Liver (tissue), 9 donors: ENCODE measurements around the gene TMEM243. TPM values are rescaled to one million over a fixed set of nuclear protein-coding genes. Genes with fewer than 3 reads are reported as not detected.

ENCODE experiments used
- DNase-seq: peaks from one replicate; pipeline ENCODE4 v3.0.0-alpha.2; 2017; ENCODE audit warnings: low spot score
- H3K27ac ChIP-seq, 2 donors: one replicate each; pipeline ENCODE4 v1.7.0; 2013; ENCODE audit warnings: inconsistent platforms in 2 of 2, low read length in 2 of 2, control low read depth in 1 of 2, low read depth in 1 of 2, mild to moderate bottlenecking in 1 of 2
- H3K27me3 ChIP-seq, 4 donors: one replicate each; pipeline versions ENCODE4 v1.6.1 to v1.7.0; 2013; ENCODE audit warnings: low read length in 3 of 4, inconsistent platforms in 1 of 4, mild to moderate bottlenecking in 1 of 4, moderate library complexity in 1 of 4; ENCODE audit not compliant: control insufficient read depth in 4 of 4, insufficient read depth in 4 of 4
- H3K36me3 ChIP-seq, 4 donors: one replicate each; pipeline versions ENCODE4 v1.6.1 to v1.7.0; 2013; ENCODE audit warnings: low read length in 3 of 4, mild to moderate bottlenecking in 3 of 4, low read depth in 1 of 4, moderate library complexity in 1 of 4; ENCODE audit not compliant: control insufficient read depth in 4 of 4, insufficient read depth in 3 of 4
- H3K4me1 ChIP-seq, 4 donors: one replicate each; pipeline versions ENCODE4 v1.6.1 to v1.7.0; 2013; ENCODE audit warnings: low read length in 3 of 4, mild to moderate bottlenecking in 3 of 4, moderate library complexity in 1 of 4; ENCODE audit not compliant: control insufficient read depth in 4 of 4, insufficient read depth in 4 of 4
- H3K4me3 ChIP-seq, 3 donors: one replicate each; pipeline versions ENCODE4 v1.6.1 to v1.7.0; 2013; ENCODE audit warnings: low read length in 3 of 3, control low read depth in 1 of 3, low read depth in 1 of 3, mild to moderate bottlenecking in 1 of 3
- H3K9ac ChIP-seq, 2 donors: one replicate each; pipeline ENCODE4 v1.7.0; 2013; ENCODE audit warnings: low read length in 2 of 2, mild to moderate bottlenecking in 2 of 2, moderate library complexity in 2 of 2, control low read depth in 1 of 2, low read depth in 1 of 2
- H3K9me3 ChIP-seq, 4 donors: one replicate each; pipeline versions ENCODE4 v1.6.1 to v1.7.0; 2013; ENCODE audit warnings: low read length in 3 of 4; ENCODE audit not compliant: control insufficient read depth in 4 of 4
- CTCF ChIP-seq: fragments of 150-350 bp; IDR thresholded peaks from 2 replicates; pipeline ENCODE4 v1.5.1; 2017; ENCODE audit warnings: improper control_type of control experiment, low read depth, low read length; ENCODE audit not compliant: missing input control
- EGR1 ChIP-seq, 2 donors: IDR thresholded peaks; 2 replicates each; pipeline ENCODE4 v1.6.1; 2016 to 2018; ENCODE audit warnings: antibody characterized with exemption in 2 of 2, low read depth in 2 of 2
- FOXA1 ChIP-seq: IDR thresholded peaks from 2 replicates; pipeline ENCODE4 v1.6.1; 2016; ENCODE audit warnings: antibody characterized with exemption
- GABPA ChIP-seq, 2 donors: IDR thresholded peaks in 1 of 2; conservative IDR thresholded peaks in 1 of 2; 2 replicates each; pipeline ENCODE4 v1.6.1; 2016; ENCODE audit warnings: antibody characterized with exemption in 2 of 2, mild to moderate bottlenecking in 1 of 2, moderate library complexity in 1 of 2
- HNF4G ChIP-seq: IDR thresholded peaks from 2 replicates; pipeline ENCODE4 v1.6.1; 2016; ENCODE audit warnings: antibody characterized with exemption
- JUND ChIP-seq, 2 donors: IDR thresholded peaks; 2 replicates each; pipeline ENCODE4 v1.6.1; 2016; ENCODE audit warnings: antibody characterized with exemption in 2 of 2
- NR2F2 ChIP-seq: IDR thresholded peaks from 2 replicates; pipeline ENCODE4 v1.6.1; 2016; ENCODE audit warnings: antibody characterized with exemption
- RAD21 ChIP-seq, 2 donors: IDR thresholded peaks; 2 replicates each; pipeline ENCODE4 v1.6.1; 2016; ENCODE audit warnings: antibody characterized with exemption in 2 of 2, mild to moderate bottlenecking in 2 of 2
- REST ChIP-seq: IDR thresholded peaks from 2 replicates; pipeline ENCODE4 v1.6.1; 2016; ENCODE audit warnings: antibody characterized with exemption, mild to moderate bottlenecking
- RXRA ChIP-seq, 2 donors: IDR thresholded peaks; 2 replicates each; pipeline ENCODE4 v1.6.1; 2017 to 2018; ENCODE audit warnings: antibody characterized with exemption in 2 of 2, mild to moderate bottlenecking in 1 of 2
- TAF1 ChIP-seq: conservative IDR thresholded peaks from 2 replicates; pipeline ENCODE4 v1.6.1; 2016; ENCODE audit warnings: antibody characterized with exemption, mild to moderate bottlenecking
- WGBS: extraction: QIAGEN DNeasy Blood & Tissue Kit; methylation state at CpG from one replicate; pipeline ENCODE4 v1.1.7; 2013; 5-methylcytosine and 5-hydroxymethylcytosine counted together
- polyA plus RNA-seq, 2 donors: library from polyadenylated mRNA; stranded (reverse) in 1 of 2; unstranded in 1 of 2; fragments of 200-250 nt in 1 of 2; fragments of >200 nt in 1 of 2; fragmentation: Nextera tagmentation in 1 of 2; extraction: Ambion mirVana in 1 of 2; gene quantifications; one replicate each; pipeline versions ENCODE4 v1.2.1 to v1.2.3, GENCODE V29; 2013 to 2015
- total RNA-seq, 2 donors: library from RNA; depleted of rRNA; stranded (reverse); fragments of >200 nt; gene quantifications; one replicate each; pipeline ENCODE4 v1.2.3, GENCODE V29; 2014
- TF ChIP-seq, protein P1 (sequence below): IDR thresholded peaks from 2 replicates; pipeline ENCODE4 v1.6.1; 2016; ENCODE audit warnings: antibody characterized with exemption
- TF ChIP-seq, protein P2 (sequence below): IDR thresholded peaks from 2 replicates; pipeline ENCODE4 v1.6.1; 2016; ENCODE audit warnings: antibody characterized with exemption
- donor health status: healthy.
- donor health status: healthy.
- donor health status: healthy.
- donor health status: healthy.
- donor health status: healthy.

The TMEM243 gene
- total and polyA plus RNA-seq, 4 donors = 4.8 to 8.0 (median 5.5) TPM

DNA sequence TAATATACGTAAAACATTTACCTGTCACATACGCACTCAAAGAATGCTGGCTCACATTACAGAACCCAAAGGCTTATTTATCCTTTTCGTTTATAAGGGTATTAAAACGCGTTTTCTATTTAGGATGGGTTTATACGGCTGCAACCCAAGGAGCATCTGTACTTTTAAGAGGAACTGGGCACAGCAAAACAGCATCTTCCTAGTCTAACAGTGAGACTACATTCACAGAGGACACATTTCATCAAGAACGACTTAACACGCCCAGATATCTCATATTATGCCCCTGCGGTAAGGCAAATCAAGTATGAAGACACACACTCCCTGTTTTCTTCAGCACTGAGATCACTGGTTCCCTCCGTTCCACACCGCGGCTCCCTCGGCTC, 67.8 kb downstream of the TMEM243 start:
- H3K9ac ChIP-seq = peak overlapping the region; percentile 66 to 92
- no peak for TF ChIP-seq FOXA1
- TF ChIP-seq HNF4G = no peak
- TF ChIP-seq TAF1 = no peak
- TF ChIP-seq RXRA (IDR thresholded peaks at IDR 0.05) = no peak
- no peak for TF ChIP-seq GABPA (IDR thresholded peaks at IDR 0.05 in 1 of 2, conservative IDR thresholded peaks at IDR 0.05 in 1 of 2)
- TF ChIP-seq NR2F2 = no peak
- no peak for TF ChIP-seq JUND (IDR thresholded peaks at IDR 0.05)
- no peaks in the 10 kb centered on the region for H3K36me3 ChIP-seq
- peak overlapping the region; percentile 84 to 98 (median 86) for H3K4me3 ChIP-seq
- 5% methylated on average over 13 of the region's 13 CpGs for WGBS
- H3K9me3 ChIP-seq = no peaks in the 10 kb centered on the region
- H3K27ac ChIP-seq = peak overlapping the region; percentile 95 to 96
- no peak for DNase-seq
- peaks cover 3 to 39% (median 26%) of the 10 kb centered on the region in 4 donors for H3K4me1 ChIP-seq
- H3K27me3 ChIP-seq = no peaks in the 10 kb centered on the region

- WGBS = 34% methylated on average over 9 of the region's 9 CpGs
- no peak for TF ChIP-seq EGR1 (IDR thresholded peaks at IDR 0.05; ENCODE audit: low read depth in 2 of 2)
- TF ChIP-seq FOXA1 = peak; percentile 29
These were observed 68.4 kb downstream of the TMEM243 start for GRCh38 chr7:87151002-87151728.

GRCh38 chr7:87148332-87148955, 71.1 kb downstream of the TMEM243 start:
- no peaks in the 10 kb centered on the region for H3K27me3 ChIP-seq
- no peaks in the 10 kb centered on the region for H3K9me3 ChIP-seq
- TF ChIP-seq RAD21 (IDR thresholded peaks at IDR 0.05) = peak; percentile 80 to 81
- TF ChIP-seq RXRA (IDR thresholded peaks at IDR 0.05) = no peak
- no peak for TF ChIP-seq REST
- TF ChIP-seq, protein P1, sequence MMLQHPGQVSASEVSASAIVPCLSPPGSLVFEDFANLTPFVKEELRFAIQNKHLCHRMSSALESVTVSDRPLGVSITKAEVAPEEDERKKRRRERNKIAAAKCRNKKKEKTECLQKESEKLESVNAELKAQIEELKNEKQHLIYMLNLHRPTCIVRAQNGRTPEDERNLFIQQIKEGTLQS = no peak
- TF ChIP-seq CTCF = peak; percentile 52
- TF ChIP-seq, protein P2, sequence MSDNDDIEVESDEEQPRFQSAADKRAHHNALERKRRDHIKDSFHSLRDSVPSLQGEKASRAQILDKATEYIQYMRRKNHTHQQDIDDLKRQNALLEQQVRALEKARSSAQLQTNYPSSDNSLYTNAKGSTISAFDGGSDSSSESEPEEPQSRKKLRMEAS = no peak
- no peak for TF ChIP-seq TAF1
- DNase-seq = no peak
- H3K4me3 ChIP-seq = no peak overlapping the region
- WGBS = 18% methylated on average over 1 of the region's 1 CpG
- H3K9ac ChIP-seq = no peak overlapping the region
- H3K27ac ChIP-seq = no peak overlapping the region
- H3K36me3 ChIP-seq = no peaks in the 10 kb centered on the region
- H3K4me1 ChIP-seq = peaks cover 0 to 13% (median 8%) of the 10 kb centered on the region in 4 donors

More at GRCh38 chr7:87151002-87151728, 68.4 kb downstream of the TMEM243 start:
- Histone ChIP-seq H3K36me3 (no peaks in the 10 kb centered on the region), H3K4me3 (peak overlapping the region; percentile 84 to 98 (median 86)), H3K9me3 (no peaks in the 10 kb centered on the region), H3K9ac (peak overlapping the region; percentile 66 to 92), H3K27ac (peak overlapping the region; percentile 95 to 96), H3K27me3 (no peaks in the 10 kb centered on the region), H3K4me1 (peaks cover 3 to 36% (median 24%) of the 10 kb centered on the region in 4 donors)
- no peak for DNase-seq
